Memory B cell (primary cell): ENCODE results near the gene SESN3.
"Not testable (repeated sequence)": the region's sequence is repeated elsewhere in the genome, so short reads cannot be mapped to it uniquely, and the experiment has no call there.

ENCODE experiments used
- ATAC-seq: fragments of 150-1000 bp; cut with Tn5 transposase; 2 replicates; pipeline ENCODE4 v1.10.0; 2021; ENCODE audit warnings: low read depth, mild to moderate bottlenecking, moderate library complexity
- DNase-seq, 2 donors: peaks; one replicate each; pipeline ENCODE4 v3.0.0; 2022; ENCODE audit warnings: low spot score in 2 of 2
- H3K27ac Mint-ChIP-seq: one replicate; pipeline ENCODE4 v1.8.0; 2022; ENCODE audit warnings: mild to moderate bottlenecking, moderate library complexity, mixed read lengths
- H3K27me3 Mint-ChIP-seq: one replicate; pipeline ENCODE4 v1.8.0; 2022; ENCODE audit warnings: mixed read lengths
- H3K36me3 Mint-ChIP-seq: one replicate; pipeline ENCODE4 v1.8.0; 2022; ENCODE audit warnings: mild to moderate bottlenecking, mixed read lengths
- H3K4me1 Mint-ChIP-seq: one replicate; pipeline ENCODE4 v1.8.0; 2022; ENCODE audit warnings: mixed read lengths
- H3K4me3 Mint-ChIP-seq: one replicate; pipeline ENCODE4 v1.8.0; 2022; ENCODE audit warnings: mild to moderate bottlenecking, moderate library complexity, mixed read lengths
- H3K9me3 Mint-ChIP-seq: one replicate; pipeline ENCODE4 v1.8.0; 2022; ENCODE audit warnings: mixed read lengths

The SESN3 gene

GRCh38 chr11:95256321-95256779, 25.3 kb upstream of the SESN3 start:
- peak; percentile 27 for ATAC-seq
- peak in 1 of 2 donors; percentile 16 for DNase-seq
- H3K36me3 Mint-ChIP-seq: no peaks in the 10 kb centered on the region
- peaks cover 3% of the 10 kb centered on the region for H3K9me3 Mint-ChIP-seq
- H3K27me3 Mint-ChIP-seq: no peaks in the 10 kb centered on the region
- peak overlapping the region; percentile 79 for H3K4me3 Mint-ChIP-seq
- peaks cover 52% of the 10 kb centered on the region for H3K4me1 Mint-ChIP-seq
- peak overlapping the region; percentile 98 for H3K27ac Mint-ChIP-seq

GRCh38 chr11:95255251-95256145, 24.5 kb upstream of the SESN3 start:
- ATAC-seq (no peak), DNase-seq (no peak)
- Mint-ChIP-seq H3K9me3 (peaks cover 3% of the 10 kb centered on the region), H3K27ac (peak overlapping the region; percentile 98), H3K36me3 (no peaks in the 10 kb centered on the region), H3K4me1 (peaks cover 54% of the 10 kb centered on the region), H3K4me3 (peak overlapping the region; percentile 79), H3K27me3 (no peaks in the 10 kb centered on the region)

- Mint-ChIP-seq H3K27me3 (no peaks in the 10 kb centered on the region), H3K4me3 (peak overlapping the region; percentile 14), H3K27ac (peak overlapping the region; percentile 98), H3K36me3 (no peaks in the 10 kb centered on the region), H3K4me1 (peaks cover 53% of the 10 kb centered on the region), H3K9me3 (peaks cover 3% of the 10 kb centered on the region)
- DNase-seq (no peak), ATAC-seq (peak; percentile 1)
Observed at GRCh38 chr11:95254716-95255115, 23.7 kb upstream of the SESN3 start.

- H3K36me3 Mint-ChIP-seq: no peaks in the 10 kb centered on the region
- peaks cover 52% of the 10 kb centered on the region for H3K4me1 Mint-ChIP-seq
- H3K4me3 Mint-ChIP-seq: peak overlapping the region; percentile 84
- ATAC-seq (peak; percentile 92), DNase-seq (peak; percentile 70 to 85)
- H3K9me3 Mint-ChIP-seq: peaks cover 3% of the 10 kb centered on the region
- H3K27ac Mint-ChIP-seq: peak overlapping the region; percentile 98
- no peaks in the 10 kb centered on the region for H3K27me3 Mint-ChIP-seq
Observed at GRCh38 chr11:95254131-95254704, 23.2 kb upstream of the SESN3 start.

- H3K27me3 Mint-ChIP-seq: no peaks in the 10 kb centered on the region
- ATAC-seq (no peak), DNase-seq (no peak)
- H3K4me3 Mint-ChIP-seq: peak overlapping the region; percentile 84
- no peaks in the 10 kb centered on the region for H3K36me3 Mint-ChIP-seq
- peak overlapping the region; percentile 98 for H3K27ac Mint-ChIP-seq
- H3K4me1 Mint-ChIP-seq: peaks cover 58% of the 10 kb centered on the region
- peaks cover 3% of the 10 kb centered on the region for H3K9me3 Mint-ChIP-seq
Observed at GRCh38 chr11:95253141-95253540, 22.1 kb upstream of the SESN3 start.

- H3K9me3 Mint-ChIP-seq: peaks cover 3% of the 10 kb centered on the region
- no peaks in the 10 kb centered on the region for H3K36me3 Mint-ChIP-seq
- H3K27me3 Mint-ChIP-seq: no peaks in the 10 kb centered on the region
- peak overlapping the region; percentile 98 for H3K27ac Mint-ChIP-seq
- no peak for DNase-seq
- no peak for ATAC-seq
- no peak overlapping the region for H3K4me3 Mint-ChIP-seq
- peaks cover 59% of the 10 kb centered on the region for H3K4me1 Mint-ChIP-seq
Observed at GRCh38 chr11:95252586-95252985, 21.6 kb upstream of the SESN3 start.

GRCh38 chr11:95251896-95252295, 20.9 kb upstream of the SESN3 start:
- not testable (repeated sequence) for H3K4me3 Mint-ChIP-seq, ATAC-seq, H3K27me3 Mint-ChIP-seq, H3K9me3 Mint-ChIP-seq, DNase-seq, H3K36me3 Mint-ChIP-seq
- Mint-ChIP-seq H3K27ac (peak overlapping the region; percentile 98), H3K4me1 (peaks cover 56% of the 10 kb centered on the region)

- no peaks in the 10 kb centered on the region for H3K9me3 Mint-ChIP-seq
- DNase-seq (no peak), ATAC-seq (peak; percentile 81)
- no peaks in the 10 kb centered on the region for H3K27me3 Mint-ChIP-seq
- peaks cover 35% of the 10 kb centered on the region for H3K4me1 Mint-ChIP-seq
- no peaks in the 10 kb centered on the region for H3K36me3 Mint-ChIP-seq
- H3K27ac Mint-ChIP-seq: peak overlapping the region; percentile 25
- peak overlapping the region; percentile 30 for H3K4me3 Mint-ChIP-seq
Observed at GRCh38 chr11:95248666-95249467, 17.9 kb upstream of the SESN3 start.

- no peaks in the 10 kb centered on the region for H3K36me3 Mint-ChIP-seq
- ATAC-seq (peak; percentile 49), DNase-seq (no peak)
- H3K9me3 Mint-ChIP-seq: no peaks in the 10 kb centered on the region
- H3K4me3 Mint-ChIP-seq: peak overlapping the region; percentile 21
- no peaks in the 10 kb centered on the region for H3K27me3 Mint-ChIP-seq
- peaks cover 30% of the 10 kb centered on the region for H3K4me1 Mint-ChIP-seq
- H3K27ac Mint-ChIP-seq: peak overlapping the region; percentile 24
Observed at GRCh38 chr11:95247883-95248282, 16.9 kb upstream of the SESN3 start.

- H3K27ac Mint-ChIP-seq: no peak overlapping the region
- peak overlapping the region; percentile 21 for H3K4me3 Mint-ChIP-seq
- ATAC-seq (no peak), DNase-seq (no peak)
- H3K27me3 Mint-ChIP-seq: no peaks in the 10 kb centered on the region
- peaks cover 29% of the 10 kb centered on the region for H3K4me1 Mint-ChIP-seq
- H3K36me3 Mint-ChIP-seq: no peaks in the 10 kb centered on the region
- H3K9me3 Mint-ChIP-seq: no peaks in the 10 kb centered on the region
Observed at GRCh38 chr11:95247127-95247684, 16.2 kb upstream of the SESN3 start.

GRCh38 chr11:95245581-95245980, 14.6 kb upstream of the SESN3 start:
- ATAC-seq: no peak
- Mint-ChIP-seq H3K9me3 (no peaks in the 10 kb centered on the region), H3K4me1 (peaks cover 38% of the 10 kb centered on the region), H3K4me3 (no peak overlapping the region), H3K36me3 (no peaks in the 10 kb centered on the region), H3K27me3 (no peaks in the 10 kb centered on the region), H3K27ac (peak overlapping the region; percentile 2)
- DNase-seq: no peak

GRCh38 chr11:95245038-95245437, 14.0 kb upstream of the SESN3 start:
- ATAC-seq: no peak
- H3K4me1 Mint-ChIP-seq: peaks cover 38% of the 10 kb centered on the region
- H3K9me3 Mint-ChIP-seq: no peaks in the 10 kb centered on the region
- DNase-seq: no peak
- H3K27me3 Mint-ChIP-seq: no peaks in the 10 kb centered on the region
- no peaks in the 10 kb centered on the region for H3K36me3 Mint-ChIP-seq
- H3K4me3 Mint-ChIP-seq: no peak overlapping the region
- H3K27ac Mint-ChIP-seq: peak overlapping the region; percentile 2

GRCh38 chr11:95243673-95244072, 12.7 kb upstream of the SESN3 start:
- H3K9me3 Mint-ChIP-seq: no peaks in the 10 kb centered on the region
- DNase-seq (no peak), ATAC-seq (no peak)
- no peak overlapping the region for H3K27ac Mint-ChIP-seq
- H3K27me3 Mint-ChIP-seq: no peaks in the 10 kb centered on the region
- H3K4me1 Mint-ChIP-seq: peaks cover 29% of the 10 kb centered on the region
- no peak overlapping the region for H3K4me3 Mint-ChIP-seq
- H3K36me3 Mint-ChIP-seq: no peaks in the 10 kb centered on the region
